Gastroesophageal sphincter (tissue), 4 donors: ENCODE results near the gene ANKMY2. TPM values are rescaled to one million over a fixed set of nuclear protein-coding genes. Genes with fewer than 3 reads are reported as not detected.

Experiments
- ATAC-seq: fragments of 150-250 bp; one replicate; pipeline ENCODE4 v1.9.1; 2016; ENCODE audit warnings: mild to moderate bottlenecking, moderate library complexity
- H3K27ac ChIP-seq, 4 donors: fragments of 200-600 bp; sonication (generic) in 3 of 4; 1 replicate in 3 of 4; 2 replicates in 1 of 4; pipeline ENCODE4 v1.5.1; 2016 to 2019
- H3K27me3 ChIP-seq: fragments of 200-600 bp; sonication (generic); one replicate; pipeline ENCODE4 v1.5.1; 2019
- H3K36me3 ChIP-seq, 2 donors: fragments of 200-600 bp; sonication (generic); one replicate each; pipeline ENCODE4 v1.5.1; 2019; ENCODE audit warnings: control low read depth in 1 of 2
- H3K4me1 ChIP-seq, 3 donors: fragments of 200-600 bp; sonication (generic); 1 replicate in 2 of 3; 2 replicates in 1 of 3; pipeline ENCODE4 v1.5.1; 2016 to 2019; ENCODE audit warnings: control low read depth in 2 of 3
- H3K4me3 ChIP-seq, 2 donors: fragments of 200-600 bp; sonication (generic); one replicate each; pipeline ENCODE4 v1.5.1; 2019; ENCODE audit warnings: mild to moderate bottlenecking in 1 of 2, moderate library complexity in 1 of 2
- H3K9me3 ChIP-seq, 3 donors: fragments of 200-600 bp; sonication (generic); one replicate each; pipeline ENCODE4 v1.5.1; 2017 to 2019; ENCODE audit warnings: control low read depth in 2 of 3
- EP300 ChIP-seq: sonication (generic); formaldehyde crosslinking; IDR thresholded peaks from one replicate; pipeline ENCODE4 v1.6.1; 2017; ENCODE audit warnings: antibody characterized with exemption, mild to moderate bottlenecking
- POLR2A ChIP-seq, 2 donors: fragments of 450-650 bp; IDR thresholded peaks; one replicate each; pipeline ENCODE4 v1.6.1; 2017; ENCODE audit warnings: antibody characterized with exemption in 2 of 2, mild to moderate bottlenecking in 2 of 2, moderate library complexity in 1 of 2
- POLR2AphosphoS5 ChIP-seq: sonication (generic); formaldehyde crosslinking; IDR thresholded peaks from one replicate; pipeline ENCODE4 v1.6.1; 2017; ENCODE audit warnings: antibody characterized with exemption
- WGBS, 2 donors: methylation state at CpG; one replicate each; pipeline ENCODE4 v1.1.5; 2018; ENCODE audit warnings: low coverage in 1 of 2; 5-methylcytosine and 5-hydroxymethylcytosine counted together
- total RNA-seq, 4 donors: library from RNA; depleted of rRNA; stranded (reverse); fragments of >200 nt; gene quantifications; one replicate each; pipeline ENCODE4 v1.1.0, GENCODE V29; 2016
- TF ChIP-seq, protein P1 (sequence below), 4 experiments: fragments of 200-600 bp in 2 of 4; fragments of 450-650 bp in 2 of 4; sonication (generic) in 1 of 4; IDR thresholded peaks; one replicate each; pipeline ENCODE4 v1.5.1; 2017 to 2019; ENCODE audit warnings: antibody characterized with exemption in 4 of 4, mild to moderate bottlenecking in 2 of 4, moderate library complexity in 2 of 4

Gene ANKMY2
- total RNA-seq, 4 donors from 2014 or later = 13.2 to 37.9 (median 25.3) TPM

DNA sequence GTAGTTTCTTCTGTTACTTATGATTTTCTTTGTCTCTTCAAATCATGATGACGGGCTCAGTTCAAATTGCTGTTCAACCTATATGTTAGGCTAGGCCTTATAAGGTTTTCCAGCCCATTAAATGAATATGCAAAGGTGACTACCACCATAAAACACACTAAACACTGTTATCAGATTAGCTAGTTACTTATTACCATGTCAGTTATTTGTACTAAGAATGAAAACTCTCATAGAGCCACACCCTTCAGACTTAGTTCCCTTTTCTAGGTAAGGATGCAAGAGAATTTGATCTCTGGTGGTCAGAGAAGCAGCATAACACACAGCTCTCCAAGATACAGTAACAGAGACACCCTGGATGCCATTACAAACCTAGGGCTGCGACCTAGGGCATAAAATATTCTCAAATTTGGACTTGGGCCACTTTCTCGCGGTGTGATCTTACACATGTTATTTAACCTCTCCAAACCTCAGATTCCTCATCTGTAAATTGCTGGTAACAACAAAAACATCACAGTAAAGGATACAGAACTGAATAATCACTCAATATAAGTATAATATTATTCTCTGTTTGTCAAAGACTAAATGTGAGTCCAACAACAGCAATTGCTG is 35.6 kb downstream of the ANKMY2 start:
- H3K36me3 ChIP-seq = peaks cover 0 to 79% of the 10 kb centered on the region in 2 donors
- TF ChIP-seq POLR2A (IDR thresholded peaks at IDR 0.05) (no peak), EP300 (no peak), POLR2AphosphoS5 (no peak)
- TF ChIP-seq, protein P1, sequence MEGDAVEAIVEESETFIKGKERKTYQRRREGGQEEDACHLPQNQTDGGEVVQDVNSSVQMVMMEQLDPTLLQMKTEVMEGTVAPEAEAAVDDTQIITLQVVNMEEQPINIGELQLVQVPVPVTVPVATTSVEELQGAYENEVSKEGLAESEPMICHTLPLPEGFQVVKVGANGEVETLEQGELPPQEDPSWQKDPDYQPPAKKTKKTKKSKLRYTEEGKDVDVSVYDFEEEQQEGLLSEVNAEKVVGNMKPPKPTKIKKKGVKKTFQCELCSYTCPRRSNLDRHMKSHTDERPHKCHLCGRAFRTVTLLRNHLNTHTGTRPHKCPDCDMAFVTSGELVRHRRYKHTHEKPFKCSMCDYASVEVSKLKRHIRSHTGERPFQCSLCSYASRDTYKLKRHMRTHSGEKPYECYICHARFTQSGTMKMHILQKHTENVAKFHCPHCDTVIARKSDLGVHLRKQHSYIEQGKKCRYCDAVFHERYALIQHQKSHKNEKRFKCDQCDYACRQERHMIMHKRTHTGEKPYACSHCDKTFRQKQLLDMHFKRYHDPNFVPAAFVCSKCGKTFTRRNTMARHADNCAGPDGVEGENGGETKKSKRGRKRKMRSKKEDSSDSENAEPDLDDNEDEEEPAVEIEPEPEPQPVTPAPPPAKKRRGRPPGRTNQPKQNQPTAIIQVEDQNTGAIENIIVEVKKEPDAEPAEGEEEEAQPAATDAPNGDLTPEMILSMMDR (IDR thresholded peaks at IDR 0.05) = no peak
- H3K9me3 ChIP-seq = no peaks in the 10 kb centered on the region
- H3K27me3 ChIP-seq = no peaks in the 10 kb centered on the region
- H3K4me3 ChIP-seq = no peak overlapping the region
- no peak for ATAC-seq
- H3K27ac ChIP-seq = no peak overlapping the region
- H3K4me1 ChIP-seq = no peaks in the 10 kb centered on the region
- 75 to 90% methylated on average over 3 to 4 of the region's 4 CpGs for WGBS, 2 donors

DNA sequence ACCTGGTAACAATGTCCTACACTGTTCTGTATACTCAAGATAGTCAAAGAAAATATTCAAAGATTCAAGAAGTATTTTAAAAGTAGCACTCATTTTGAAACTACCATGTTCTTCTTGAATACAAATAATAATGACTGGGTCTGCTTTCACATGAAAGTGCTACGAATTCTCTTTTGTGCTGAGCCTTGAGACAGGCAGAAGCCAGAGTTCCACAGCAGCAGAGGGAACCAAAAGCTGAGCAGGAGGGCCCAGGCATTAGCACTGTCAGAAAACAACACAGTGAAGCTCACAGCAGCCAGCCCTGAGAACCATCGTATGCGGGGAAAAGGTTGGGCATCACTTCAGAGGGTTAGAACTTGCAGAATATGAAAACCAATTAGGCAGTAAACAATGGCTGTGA is 38.9 kb downstream of the ANKMY2 start:
- Histone ChIP-seq H3K9me3 (no peaks in the 10 kb centered on the region), H3K27me3 (no peaks in the 10 kb centered on the region), H3K4me3 (no peak overlapping the region), H3K36me3 (peaks cover 0 to 87% of the 10 kb centered on the region in 2 donors), H3K4me1 (no peaks in the 10 kb centered on the region), H3K27ac (no peak overlapping the region)
- no peak for ATAC-seq
- TF ChIP-seq POLR2AphosphoS5 (no peak), EP300 (no peak), POLR2A (IDR thresholded peaks at IDR 0.05) (no peak)
- TF ChIP-seq, protein P1 (IDR thresholded peaks at IDR 0.05) = no peak
- 65 to 66% methylated on average over 2 to 3 of the region's 3 CpGs for WGBS, 2 donors

DNA sequence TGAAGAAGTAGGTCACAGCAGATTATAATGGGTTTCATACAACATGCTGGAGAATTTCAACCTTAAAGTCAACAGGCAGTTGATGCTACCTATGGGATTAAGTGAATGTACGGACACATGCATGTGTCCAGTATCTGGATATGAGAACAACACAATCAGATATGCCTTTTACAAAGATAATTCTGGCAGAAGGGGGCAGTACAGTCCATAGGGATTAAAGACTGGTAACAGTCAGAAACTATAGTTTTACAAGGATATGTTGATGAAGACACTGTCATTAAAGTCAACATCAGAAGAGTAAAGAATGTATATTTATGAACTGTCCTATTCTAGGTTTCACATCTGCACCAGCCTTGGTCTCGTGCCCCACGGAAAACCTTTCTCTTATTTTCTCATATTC is 41.5 kb downstream of the ANKMY2 start:
- Histone ChIP-seq H3K36me3 (peaks cover 0 to 96% of the 10 kb centered on the region in 2 donors), H3K27ac (no peak overlapping the region), H3K27me3 (no peaks in the 10 kb centered on the region), H3K4me1 (no peaks in the 10 kb centered on the region), H3K4me3 (no peak overlapping the region), H3K9me3 (no peaks in the 10 kb centered on the region)
- TF ChIP-seq, protein P1 (IDR thresholded peaks at IDR 0.05) = peak in 1 of 4 experiments; percentile 31
- no peak for TF ChIP-seq POLR2AphosphoS5
- no peak for ATAC-seq
- WGBS, 2 donors = 96 to 100% methylated on average over 2 to 3 of the region's 3 CpGs

DNA sequence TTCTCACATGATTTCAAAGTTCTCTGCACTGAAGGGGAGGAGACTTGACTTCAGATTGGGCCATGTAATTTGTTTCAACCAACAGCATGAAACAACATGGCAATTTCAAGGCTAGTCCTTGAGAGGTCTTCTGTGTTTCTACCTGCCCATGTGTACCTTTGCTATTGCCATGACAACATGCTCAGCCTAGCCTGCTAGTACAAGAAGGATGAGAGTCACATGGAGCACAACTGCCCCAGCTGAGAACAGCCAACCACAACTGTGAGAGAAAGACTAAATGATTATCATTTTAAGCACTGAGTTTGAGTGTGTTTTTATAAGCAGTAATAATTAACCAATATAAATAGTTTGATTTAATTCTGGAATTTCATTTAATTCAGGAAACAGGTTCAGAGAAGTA is 41.9 kb downstream of the ANKMY2 start:
- Histone ChIP-seq H3K9me3 (no peaks in the 10 kb centered on the region), H3K4me3 (no peak overlapping the region), H3K36me3 (peaks cover 0 to 96% of the 10 kb centered on the region in 2 donors), H3K27me3 (no peaks in the 10 kb centered on the region), H3K27ac (no peak overlapping the region), H3K4me1 (no peaks in the 10 kb centered on the region)
- ATAC-seq = no peak
- TF ChIP-seq EP300 = no peak
- TF ChIP-seq POLR2A (IDR thresholded peaks at IDR 0.05) = no peak
- no peak for TF ChIP-seq POLR2AphosphoS5
- TF ChIP-seq, protein P1 (IDR thresholded peaks at IDR 0.05) = no peak

DNA sequence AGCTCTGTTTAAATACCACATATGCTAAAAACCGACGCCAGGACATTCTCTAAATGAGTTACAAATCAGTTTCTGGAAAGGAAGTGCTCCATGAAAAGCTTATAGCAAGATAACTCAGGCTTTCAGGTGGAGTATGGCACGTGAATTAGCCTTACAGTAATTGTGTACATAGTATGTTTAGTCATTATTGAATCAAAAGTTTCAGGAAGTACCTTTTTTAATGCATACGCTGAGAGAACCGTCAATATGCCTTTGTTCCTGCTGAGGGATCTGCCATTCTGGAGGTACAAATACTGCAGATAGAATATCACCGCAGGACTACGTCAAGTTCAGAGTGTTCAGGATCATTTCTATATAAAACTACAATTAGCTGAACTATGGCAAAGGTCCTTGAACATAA is 45.7 kb downstream of the ANKMY2 start:
- TF ChIP-seq, protein P1 (IDR thresholded peaks at IDR 0.05) = no peak
- TF ChIP-seq POLR2AphosphoS5 (no peak), EP300 (no peak), POLR2A (IDR thresholded peaks at IDR 0.05) (no peak)
- Histone ChIP-seq H3K9me3 (no peaks in the 10 kb centered on the region), H3K27me3 (no peaks in the 10 kb centered on the region), H3K36me3 (peaks cover 0 to 70% of the 10 kb centered on the region in 2 donors), H3K4me3 (no peak overlapping the region), H3K27ac (no peak overlapping the region), H3K4me1 (no peaks in the 10 kb centered on the region)
- WGBS, 2 donors = 82 to 90% methylated on average over 7 of the region's 7 CpGs
- ATAC-seq = no peak
